DOHH2 (cell line): ENCODE results near the gene PRICKLE1.

Experiments used
- EZH2phosphoT487 ChIP-seq: fragments of 200-600 bp; sonication (generic); IDR thresholded peaks from 2 replicates; pipeline ENCODE4 v1.6.1; 2017; ENCODE audit warnings: borderline replicate concordance, mild to moderate bottlenecking, antibody characterized with exemption, low read length, moderate library complexity, mixed read lengths
- TF ChIP-seq, protein P1 (sequence below): fragments of 200-600 bp; sonication (generic); IDR thresholded peaks from one replicate; pipeline ENCODE4 v1.5.1; 2014; ENCODE audit warnings: antibody characterized with exemption, mild to moderate bottlenecking, low read depth, low read length; ENCODE audit not compliant: poor library complexity, severe bottlenecking

DNA sequence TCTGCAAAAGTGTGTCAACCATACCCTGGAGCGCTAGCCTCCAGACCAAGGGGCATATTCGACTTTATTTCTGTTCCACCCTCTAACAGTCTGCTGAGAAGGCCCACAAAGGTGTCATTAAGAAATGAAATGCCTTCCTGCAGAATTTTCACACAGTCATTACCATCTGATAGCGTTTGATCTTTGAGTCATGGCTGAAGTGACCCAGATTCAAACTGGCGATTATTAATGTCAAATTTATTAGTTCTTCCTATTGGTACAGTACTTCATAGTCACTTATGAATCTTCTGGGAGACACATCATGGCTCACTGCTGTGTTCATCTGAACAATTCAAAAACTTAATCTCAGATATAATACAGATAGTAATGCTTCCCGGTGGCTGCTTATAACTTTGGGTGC, 13.2 kb downstream of the PRICKLE1 start:
- TF ChIP-seq, protein P1, sequence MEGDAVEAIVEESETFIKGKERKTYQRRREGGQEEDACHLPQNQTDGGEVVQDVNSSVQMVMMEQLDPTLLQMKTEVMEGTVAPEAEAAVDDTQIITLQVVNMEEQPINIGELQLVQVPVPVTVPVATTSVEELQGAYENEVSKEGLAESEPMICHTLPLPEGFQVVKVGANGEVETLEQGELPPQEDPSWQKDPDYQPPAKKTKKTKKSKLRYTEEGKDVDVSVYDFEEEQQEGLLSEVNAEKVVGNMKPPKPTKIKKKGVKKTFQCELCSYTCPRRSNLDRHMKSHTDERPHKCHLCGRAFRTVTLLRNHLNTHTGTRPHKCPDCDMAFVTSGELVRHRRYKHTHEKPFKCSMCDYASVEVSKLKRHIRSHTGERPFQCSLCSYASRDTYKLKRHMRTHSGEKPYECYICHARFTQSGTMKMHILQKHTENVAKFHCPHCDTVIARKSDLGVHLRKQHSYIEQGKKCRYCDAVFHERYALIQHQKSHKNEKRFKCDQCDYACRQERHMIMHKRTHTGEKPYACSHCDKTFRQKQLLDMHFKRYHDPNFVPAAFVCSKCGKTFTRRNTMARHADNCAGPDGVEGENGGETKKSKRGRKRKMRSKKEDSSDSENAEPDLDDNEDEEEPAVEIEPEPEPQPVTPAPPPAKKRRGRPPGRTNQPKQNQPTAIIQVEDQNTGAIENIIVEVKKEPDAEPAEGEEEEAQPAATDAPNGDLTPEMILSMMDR: no peak
- no peak for TF ChIP-seq EZH2phosphoT487
